GM12892 (cell line): ENCODE measurements around the gene IQCK. TPM values are rescaled to one million over a fixed set of nuclear protein-coding genes. Genes with fewer than 3 reads are reported as not detected.
"Not testable (repeated sequence)": the region's sequence is repeated elsewhere in the genome, so short reads cannot be mapped to it uniquely, and the experiment has no call there.

Source experiments
- DNase-seq: peaks from one replicate; pipeline ENCODE4 v3.0.0; 2011; ENCODE audit not compliant: insufficient read length
- FAIRE-seq: peaks from 2 replicates; lab custom pipeline; 2011; peaks lifted over from hg19 to GRCh38; lab: Jason Lieb, UNC
- POLR2A ChIP-seq: IDR thresholded peaks from 2 replicates; pipeline ENCODE4 v1.6.1; 2011; ENCODE audit warnings: low read depth, low read length, control low read depth
- POLR2AphosphoS5 ChIP-seq: IDR thresholded peaks from 2 replicates; pipeline ENCODE4 v1.6.1; 2011; ENCODE audit warnings: low read depth, low read length, control low read depth
- TAF1 ChIP-seq: IDR thresholded peaks from 2 replicates; pipeline ENCODE4 v1.6.1; 2011; ENCODE audit warnings: low read depth, mild to moderate bottlenecking, control low read depth, low read length, borderline replicate concordance
- polyA plus RNA-seq: library from polyadenylated mRNA; unstranded; fragments of >200 nt; gene quantifications from one replicate; pipeline ENCODE4 v1.2.1, GENCODE V29; 2012; ENCODE audit warnings: missing spikeins, inconsistent platforms; ENCODE audit not compliant: missing spikeins

IQCK gene
- 0.72 TPM for polyA plus RNA-seq

DNA sequence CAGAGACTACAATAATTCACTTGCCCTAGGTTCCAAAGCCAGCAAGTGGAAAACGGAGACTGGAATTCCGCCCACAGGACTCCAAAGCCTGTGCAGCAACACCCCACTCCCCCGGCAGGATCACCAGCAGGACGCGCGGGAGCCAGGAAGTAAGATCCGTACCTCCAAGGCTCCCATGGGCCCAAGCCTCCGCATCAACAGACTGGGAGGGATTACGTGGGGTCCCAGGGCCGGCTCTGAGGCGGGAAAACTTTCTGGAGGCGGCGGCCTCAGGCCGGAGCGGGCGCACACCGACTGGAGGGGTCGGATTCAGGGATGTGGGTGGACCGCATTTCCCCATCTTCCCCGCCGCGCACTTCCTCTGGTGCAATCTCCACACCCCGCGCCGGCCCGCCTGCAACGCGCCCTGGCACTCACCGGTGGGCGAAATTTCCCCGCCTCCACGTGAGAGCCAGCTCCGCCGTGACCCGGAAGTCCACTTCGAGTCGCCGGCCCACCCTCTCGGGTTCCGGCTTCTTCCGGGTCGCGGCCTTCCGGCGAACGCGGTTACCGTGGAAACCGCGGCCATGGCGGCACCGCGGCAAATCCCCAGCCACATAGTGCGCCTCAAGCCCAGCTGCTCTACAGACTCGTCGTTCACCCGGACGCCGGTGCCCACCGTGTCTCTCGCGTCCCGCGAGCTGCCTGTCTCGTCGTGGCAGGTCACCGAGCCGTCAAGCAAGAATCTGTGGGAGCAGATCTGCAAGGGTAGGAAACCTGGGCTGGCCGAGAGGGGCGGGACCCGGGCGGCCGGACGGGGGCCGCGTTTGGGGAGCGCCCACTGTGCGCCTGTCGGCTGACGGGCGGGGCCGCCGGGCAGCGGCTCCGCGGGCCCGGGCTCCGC lies at the start of gene IQCK, which contains the start of gene KNOP1:
TSS of gene IQCK (plus strand) at position 531 of the 883 bp plus-strand sequence. CDS start at position 567, 36 bp downstream.
TSS of gene KNOP1 (minus strand) at position 487 of the 883 bp plus-strand sequence. CDS start 3,192 bp downstream, outside the sequence.
- peak; percentile 72; the same call in 1 of the 2 replicates for TF ChIP-seq POLR2A
- TF ChIP-seq POLR2AphosphoS5: no peak
- no peak for TF ChIP-seq TAF1
- FAIRE-seq: peak; percentile 85
- DNase-seq: peak; percentile 97

GRCh38 chr16:19672378-19672777 lies 45.7 kb upstream of the IQCK start:
- TF ChIP-seq TAF1 (no peak), POLR2AphosphoS5 (no peak), POLR2A (no peak)
- FAIRE-seq: no peak
- no peak for DNase-seq

DNA sequence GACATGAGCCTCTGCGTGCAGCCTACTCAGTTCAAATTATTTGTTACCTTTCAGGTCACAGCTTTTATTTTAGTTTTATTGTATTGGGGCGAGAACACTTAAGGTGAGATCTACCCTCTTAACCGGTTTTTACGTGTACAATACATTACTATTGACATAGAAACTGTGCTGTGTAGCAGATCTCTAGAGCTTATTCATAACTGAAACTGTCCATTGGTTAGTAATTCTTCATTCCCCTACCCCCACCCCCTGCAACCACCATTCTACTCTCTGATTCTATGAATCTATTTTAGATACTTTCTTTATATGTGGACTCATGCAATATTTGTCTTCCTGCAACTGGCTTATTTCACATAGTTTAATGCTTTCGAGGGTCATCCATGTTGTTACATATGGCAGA lies 43.6 kb upstream of the IQCK start:
- TF ChIP-seq TAF1 (no peak), POLR2AphosphoS5 (no peak), POLR2A (no peak)
- FAIRE-seq (no peak), DNase-seq (no peak)

DNA sequence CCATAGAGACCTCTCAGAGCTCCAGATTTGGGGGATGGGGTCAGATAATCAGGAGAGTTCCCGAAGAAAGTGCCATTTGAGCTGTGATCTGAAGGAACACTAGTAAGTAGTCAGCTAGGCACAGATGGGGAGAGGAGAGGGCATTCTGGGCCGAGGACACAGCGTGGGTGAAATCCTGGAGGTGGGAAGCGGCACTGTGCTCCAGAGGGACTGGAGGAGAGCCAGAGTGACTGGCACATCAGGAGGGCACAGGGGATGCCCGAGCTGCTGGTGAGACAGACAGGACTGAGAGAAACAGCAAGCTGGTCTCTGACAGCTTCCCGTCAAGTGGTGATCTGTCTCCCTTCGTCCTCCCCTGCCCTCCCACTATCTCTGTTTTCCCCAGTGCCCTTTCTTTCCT lies 40.7 kb upstream of the IQCK start:
- DNase-seq: no peak
- no peak for TF ChIP-seq POLR2AphosphoS5
- no peak for TF ChIP-seq POLR2A
- TF ChIP-seq TAF1: no peak
- no peak for FAIRE-seq

GRCh38 chr16:19678804-19679203 lies 39.3 kb upstream of the IQCK start:
- TF ChIP-seq TAF1: no peak
- no peak for TF ChIP-seq POLR2AphosphoS5
- TF ChIP-seq POLR2A: no peak
- no peak for FAIRE-seq
- no peak for DNase-seq

GRCh38 chr16:19679281-19679680 lies 38.8 kb upstream of the IQCK start:
- not testable (repeated sequence) for DNase-seq, FAIRE-seq

DNA sequence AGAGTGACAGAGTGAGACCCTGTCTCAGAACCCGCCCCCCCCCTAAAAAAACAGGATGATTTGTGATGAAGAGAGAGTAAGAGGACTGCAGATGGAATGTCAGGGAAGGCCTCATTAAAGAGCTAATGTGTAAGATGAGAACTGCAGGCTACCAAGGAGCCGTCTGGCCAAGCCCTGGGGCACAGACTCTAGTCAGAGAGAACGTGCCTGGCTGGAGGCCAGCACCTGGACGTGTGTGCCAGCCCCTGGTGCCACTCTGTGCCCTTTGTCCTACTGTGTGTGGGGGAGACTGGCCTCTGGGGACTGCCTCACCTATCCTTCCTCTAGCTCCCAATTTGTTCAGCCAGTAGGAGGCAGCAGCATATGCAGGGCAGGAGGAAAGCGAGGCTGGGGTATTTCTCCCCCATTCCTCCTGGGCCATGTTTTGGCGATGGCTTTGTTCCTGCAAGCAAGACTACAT lies 37.2 kb upstream of the IQCK start:
- TF ChIP-seq POLR2A (no peak), TAF1 (no peak), POLR2AphosphoS5 (no peak)
- FAIRE-seq (no peak), DNase-seq (no peak)

DNA sequence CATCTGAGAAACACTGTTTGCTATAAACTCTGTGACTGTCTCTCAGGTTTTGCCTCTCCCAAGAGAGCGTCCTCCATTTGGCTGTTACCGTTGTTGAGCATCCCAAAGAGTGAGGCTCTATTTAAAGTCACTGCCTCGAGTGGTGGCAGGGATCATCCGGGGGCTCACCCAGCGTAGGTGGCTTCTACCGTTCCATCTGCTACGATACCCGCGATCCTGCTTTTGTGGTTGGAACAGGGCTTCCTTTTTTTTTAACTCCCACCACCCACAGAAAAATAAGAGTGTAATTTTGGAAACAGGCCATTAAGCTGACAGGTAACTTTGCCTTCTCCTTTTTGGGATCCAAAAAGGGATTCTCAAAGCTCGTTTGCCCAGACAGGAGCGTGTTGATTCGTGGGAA lies 36.4 kb upstream of the IQCK start:
- TF ChIP-seq POLR2A (no peak), POLR2AphosphoS5 (no peak), TAF1 (no peak)
- DNase-seq (no peak), FAIRE-seq (no peak)

- FAIRE-seq: no peak
- DNase-seq: no peak
- no peak for TF ChIP-seq POLR2AphosphoS5
- no peak for TF ChIP-seq TAF1
Measured at GRCh38 chr16:19683453-19684236, 34.4 kb upstream of the IQCK start.

DNA sequence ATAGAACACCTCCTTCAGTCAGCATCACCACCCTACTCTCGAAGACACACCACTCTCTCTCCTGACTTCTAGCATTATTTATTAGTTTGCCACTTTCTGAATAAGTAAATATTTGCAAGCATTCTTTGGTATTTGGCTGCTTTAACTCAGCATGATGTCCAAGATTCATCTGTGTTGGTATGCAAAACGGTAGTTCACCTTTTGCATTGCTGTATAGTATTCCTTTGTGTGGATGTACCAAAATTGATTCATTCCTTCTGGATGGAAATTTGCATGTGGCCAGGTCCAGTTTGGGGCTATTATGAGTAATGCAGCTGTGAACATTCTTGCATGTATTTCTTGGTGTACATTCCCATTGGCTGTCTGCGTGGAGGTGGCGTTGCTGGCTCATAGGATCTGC lies 32.9 kb upstream of the IQCK start:
- FAIRE-seq: no peak
- no peak for DNase-seq
- TF ChIP-seq POLR2AphosphoS5: no peak
- no peak for TF ChIP-seq POLR2A
- TF ChIP-seq TAF1: no peak

DNA sequence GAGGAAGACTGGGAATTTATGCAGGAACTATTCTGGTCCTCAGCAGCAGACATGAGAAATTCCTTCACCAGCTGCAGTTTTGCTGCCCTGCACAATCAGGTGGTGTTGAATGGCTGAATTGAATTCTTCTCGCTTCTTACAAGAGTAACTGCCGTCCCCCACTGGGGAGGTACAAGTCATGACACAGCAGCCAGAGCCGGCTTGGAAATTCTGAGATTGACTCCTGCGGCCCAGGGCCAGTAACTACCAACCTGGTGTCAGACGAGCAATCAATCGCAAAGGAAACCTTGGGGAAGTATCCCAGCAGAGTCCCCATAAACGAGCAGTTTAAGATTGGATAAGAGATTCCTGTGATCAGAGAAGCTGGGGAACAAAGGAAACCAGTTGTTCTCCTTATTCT lies 30.8 kb upstream of the IQCK start:
- TF ChIP-seq POLR2A (no peak), TAF1 (no peak), POLR2AphosphoS5 (no peak)
- DNase-seq: no peak
- FAIRE-seq: no peak

DNA sequence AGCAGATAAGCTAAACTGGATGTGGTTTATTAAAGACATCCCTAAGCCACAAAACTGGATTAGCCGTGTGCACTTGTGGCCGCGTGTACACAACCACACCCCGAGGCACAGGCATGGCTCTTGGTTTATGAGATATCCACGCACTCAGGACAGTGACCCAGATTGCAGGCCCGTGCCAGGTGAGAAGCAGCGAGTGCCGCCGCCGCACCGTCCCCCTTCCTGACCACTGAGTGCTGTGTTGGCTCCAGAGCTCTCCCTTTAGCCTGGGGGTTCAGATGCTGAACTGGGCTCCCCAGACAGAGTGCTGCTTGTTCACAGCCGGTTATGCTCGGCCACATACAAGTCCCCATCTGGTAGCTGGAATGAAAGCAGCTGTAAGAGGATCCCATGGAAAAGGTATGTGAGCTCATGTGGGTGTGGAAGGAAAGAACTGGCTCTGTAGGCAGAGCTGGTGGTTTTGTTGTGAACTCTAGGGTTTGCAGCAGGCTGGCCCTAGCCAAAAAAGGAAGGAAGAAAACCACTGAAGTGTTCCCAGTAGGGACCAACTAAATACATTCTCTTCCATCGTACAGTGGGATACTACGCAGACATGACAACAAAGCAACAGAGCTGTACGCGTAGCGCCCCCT lies 29.6 kb upstream of the IQCK start:
- TF ChIP-seq POLR2A (no peak), POLR2AphosphoS5 (no peak), TAF1 (no peak)
- FAIRE-seq (no peak), DNase-seq (no peak)

DNA sequence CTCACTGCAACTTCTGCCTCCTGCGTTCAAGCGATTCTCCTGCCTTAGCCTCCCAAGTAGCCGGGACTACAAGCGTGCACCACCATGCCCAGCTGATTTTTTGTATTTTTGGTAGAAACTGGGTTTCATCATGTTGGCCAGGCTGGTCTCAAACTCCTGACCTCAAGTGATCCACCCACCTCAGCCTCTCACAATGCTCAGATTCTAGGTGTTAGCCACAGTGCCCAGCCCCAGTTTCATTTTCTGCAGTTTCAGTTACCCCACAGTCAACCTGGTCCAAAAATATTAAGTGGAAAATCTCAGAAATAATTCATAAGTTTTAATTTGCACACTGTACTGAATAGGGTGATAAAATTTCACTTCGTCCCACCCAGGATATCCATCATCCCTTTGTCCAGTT lies 28.7 kb upstream of the IQCK start:
- no peak for FAIRE-seq
- DNase-seq: no peak
- TF ChIP-seq POLR2AphosphoS5 (no peak), POLR2A (no peak), TAF1 (no peak)
